Kidney (tissue), 14 donors: ENCODE data around the gene SOX11. TPM values are rescaled to one million over a fixed set of nuclear protein-coding genes. Genes with fewer than 3 reads are reported as not detected.

Experiments
- DNase-seq, 5 donors: peaks; one replicate each; pipeline ENCODE4 v3.0.0-alpha.2; 2013 to 2020
- FAIRE-seq: peaks from 2 replicates; lab custom pipeline; 2012; peaks lifted over from hg19 to GRCh38; lab: Jason Lieb, UNC
- H3K27ac ChIP-seq, 2 donors: one replicate each; pipeline ENCODE4 v1.7.0; 2013; ENCODE audit warnings: low read depth in 2 of 2, low read length in 2 of 2, inconsistent platforms in 1 of 2
- H3K27me3 ChIP-seq: one replicate; pipeline ENCODE4 v1.7.1; 2013; ENCODE audit warnings: low read length, inconsistent platforms; ENCODE audit not compliant: control insufficient read depth, insufficient read depth
- H3K36me3 ChIP-seq, 3 donors: one replicate each; pipeline versions ENCODE4 v1.7.0 to v1.7.1; 2013; ENCODE audit warnings: low read length in 3 of 3, control low read depth in 1 of 3, inconsistent platforms in 1 of 3; ENCODE audit not compliant: insufficient read depth in 3 of 3, control insufficient read depth in 2 of 3
- H3K4me1 ChIP-seq, 3 donors: one replicate each; pipeline versions ENCODE4 v1.7.0 to v1.7.1; 2013; ENCODE audit warnings: low read length in 3 of 3, inconsistent platforms in 1 of 3, low read depth in 1 of 3; ENCODE audit not compliant: control insufficient read depth in 2 of 3, insufficient read depth in 2 of 3
- H3K4me3 ChIP-seq, 3 donors: one replicate each; pipeline versions ENCODE4 v1.7.0 to v1.8.1; 2013; ENCODE audit warnings: low read length in 3 of 3, control low read depth in 1 of 3, inconsistent platforms in 1 of 3
- H3K9ac ChIP-seq, 3 donors: one replicate each; pipeline versions ENCODE4 v1.7.0 to v1.7.1; 2013; ENCODE audit warnings: low read length in 3 of 3, control low read depth in 1 of 3, inconsistent platforms in 1 of 3
- H3K9me3 ChIP-seq, 3 donors: one replicate each; pipeline versions ENCODE4 v1.7.0 to v1.7.1; 2013; ENCODE audit warnings: low read length in 3 of 3, control low read depth in 1 of 3, inconsistent platforms in 1 of 3; ENCODE audit not compliant: control insufficient read depth in 2 of 3, insufficient read depth in 1 of 3
- intact Hi-C: fragments of 100-400 bp; cut with DNase I; formaldehyde crosslinking; loops from one replicate; pipeline ENCODE4 v1.11.1; 2022
- polyA plus RNA-seq: library from polyadenylated mRNA; stranded (reverse); fragments of 350-450 nt; fragmentation: Illumina TruSeq; extraction: RNeasy Lipid Tissue Mini Kit (QIAGEN cat#74804); gene quantifications from one replicate; pipeline ENCODE4 v1.2.3, GENCODE V29; 2014; ENCODE audit warnings: low read depth, low replicate concordance; ENCODE audit not compliant: insufficient read depth
- total RNA-seq: library from RNA; stranded (reverse); fragmentation: NEBNext Ultra II Directional; extraction: Animal tissue kit (Norgen Biotek cat#: 25700); gene quantifications from one replicate; pipeline ENCODE4 v1.2.1, GENCODE V29; 2021
- TF ChIP-seq, protein P1 (sequence below): IDR thresholded peaks from 3 replicates; pipeline ENCODE4 v1.5.1; 2012; ENCODE audit warnings: mild to moderate bottlenecking, moderate library complexity, borderline replicate concordance; ENCODE audit not compliant: insufficient read depth; ENCODE audit errors: extremely low read depth
- donor health status: control.
- donor health status: control.
- donor health status: control.
- donor health status: control.
- donor health status: control.
- donor health status: DM: yes; HTN: yes; CAD: no.
- donor health status: Normal renal cell carcinoma (clear cell type).

SOX11 gene
- total and polyA plus RNA-seq, 2 donors from 2014 or later, result 0.22 TPM; not detected in 1

GRCh38 chr2:5740053-5740452 is 47.9 kb downstream of the SOX11 start:
- TF ChIP-seq, protein P1, sequence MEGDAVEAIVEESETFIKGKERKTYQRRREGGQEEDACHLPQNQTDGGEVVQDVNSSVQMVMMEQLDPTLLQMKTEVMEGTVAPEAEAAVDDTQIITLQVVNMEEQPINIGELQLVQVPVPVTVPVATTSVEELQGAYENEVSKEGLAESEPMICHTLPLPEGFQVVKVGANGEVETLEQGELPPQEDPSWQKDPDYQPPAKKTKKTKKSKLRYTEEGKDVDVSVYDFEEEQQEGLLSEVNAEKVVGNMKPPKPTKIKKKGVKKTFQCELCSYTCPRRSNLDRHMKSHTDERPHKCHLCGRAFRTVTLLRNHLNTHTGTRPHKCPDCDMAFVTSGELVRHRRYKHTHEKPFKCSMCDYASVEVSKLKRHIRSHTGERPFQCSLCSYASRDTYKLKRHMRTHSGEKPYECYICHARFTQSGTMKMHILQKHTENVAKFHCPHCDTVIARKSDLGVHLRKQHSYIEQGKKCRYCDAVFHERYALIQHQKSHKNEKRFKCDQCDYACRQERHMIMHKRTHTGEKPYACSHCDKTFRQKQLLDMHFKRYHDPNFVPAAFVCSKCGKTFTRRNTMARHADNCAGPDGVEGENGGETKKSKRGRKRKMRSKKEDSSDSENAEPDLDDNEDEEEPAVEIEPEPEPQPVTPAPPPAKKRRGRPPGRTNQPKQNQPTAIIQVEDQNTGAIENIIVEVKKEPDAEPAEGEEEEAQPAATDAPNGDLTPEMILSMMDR, result no peak
- H3K27me3 ChIP-seq, result no peaks in the 10 kb centered on the region
- FAIRE-seq (no peak), DNase-seq (no peak)
- H3K27ac ChIP-seq, result no peak overlapping the region
- no peaks in the 10 kb centered on the region for H3K9me3 ChIP-seq
- H3K4me1 ChIP-seq, result no peaks in the 10 kb centered on the region
- no peaks in the 10 kb centered on the region for H3K36me3 ChIP-seq
- no peak overlapping the region for H3K9ac ChIP-seq
- H3K4me3 ChIP-seq, result no peak overlapping the region
- intact Hi-C loops, result no loop called here

- no peaks in the 10 kb centered on the region for H3K36me3 ChIP-seq
- H3K4me3 ChIP-seq, result no peak overlapping the region
- H3K9me3 ChIP-seq, result no peaks in the 10 kb centered on the region
- TF ChIP-seq, protein P1, result no peak
- DNase-seq, result no peak
- intact Hi-C loops, result no loop called here
- no peaks in the 10 kb centered on the region for H3K27me3 ChIP-seq
- no peak overlapping the region for H3K27ac ChIP-seq
- no peak for FAIRE-seq
- no peak overlapping the region for H3K9ac ChIP-seq
- H3K4me1 ChIP-seq, result no peaks in the 10 kb centered on the region
Measured at GRCh38 chr2:5740817-5741216, 48.6 kb downstream of the SOX11 start.

DNA sequence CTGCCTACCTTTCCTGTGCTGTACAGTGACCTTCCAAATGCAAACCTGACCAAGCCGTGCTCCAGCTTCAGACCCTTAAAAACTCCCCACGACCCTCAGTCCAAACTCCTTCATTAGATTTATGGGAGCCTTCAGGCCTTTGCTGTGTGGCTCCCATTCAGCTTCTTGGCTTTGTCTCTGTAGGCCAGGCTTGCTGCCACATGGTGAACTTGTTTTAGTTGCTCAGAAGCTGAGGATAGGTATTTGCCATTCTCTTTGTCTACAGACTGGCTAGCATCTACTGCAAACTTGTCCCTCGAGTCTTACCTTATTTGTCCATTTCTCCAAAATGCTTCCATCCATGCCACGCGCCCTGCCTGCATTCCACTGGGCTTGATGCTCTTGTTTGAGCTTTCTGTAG is 49.1 kb downstream of the SOX11 start:
- FAIRE-seq (no peak), DNase-seq (no peak)
- H3K9ac ChIP-seq, result no peak overlapping the region
- H3K4me1 ChIP-seq, result no peaks in the 10 kb centered on the region
- intact Hi-C loops, result no loop called here
- H3K27me3 ChIP-seq, result no peaks in the 10 kb centered on the region
- no peaks in the 10 kb centered on the region for H3K9me3 ChIP-seq
- H3K4me3 ChIP-seq, result no peak overlapping the region
- TF ChIP-seq, protein P1, result no peak
- no peaks in the 10 kb centered on the region for H3K36me3 ChIP-seq
- no peak overlapping the region for H3K27ac ChIP-seq

GRCh38 chr2:5742126-5742525 is 49.9 kb downstream of the SOX11 start:
- no peaks in the 10 kb centered on the region for H3K9me3 ChIP-seq
- no peak overlapping the region for H3K4me3 ChIP-seq
- no peak for FAIRE-seq
- no peaks in the 10 kb centered on the region for H3K36me3 ChIP-seq
- H3K9ac ChIP-seq, result no peak overlapping the region
- no peaks in the 10 kb centered on the region for H3K4me1 ChIP-seq
- H3K27me3 ChIP-seq, result no peaks in the 10 kb centered on the region
- intact Hi-C loops, result no loop called here
- H3K27ac ChIP-seq, result no peak overlapping the region
- TF ChIP-seq, protein P1, result no peak
- DNase-seq, result no peak
